Measurements from ENCODE around the gene NOXRED1.
"Not testable (repeated sequence)": the region's sequence is repeated elsewhere in the genome, so short reads cannot be mapped to it uniquely, and the experiment has no call there.

The NOXRED1 gene, protein sequence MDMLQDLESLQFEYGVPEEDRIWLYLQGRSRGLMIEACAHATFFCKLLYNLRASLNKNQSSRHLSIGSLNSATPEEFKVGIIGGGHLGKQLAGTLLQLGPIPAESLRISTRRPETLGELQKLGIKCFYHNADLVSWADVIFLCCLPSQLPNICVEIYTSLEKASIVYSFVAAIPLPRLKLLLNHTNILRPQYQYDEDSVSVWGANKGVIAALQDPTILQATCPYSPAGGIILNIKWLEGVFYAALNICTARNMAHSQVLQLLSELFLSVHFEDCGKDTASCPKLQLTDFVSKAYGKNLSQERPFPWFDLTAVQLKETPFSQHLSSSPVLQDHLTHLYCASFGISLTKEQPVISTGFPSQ

DNA sequence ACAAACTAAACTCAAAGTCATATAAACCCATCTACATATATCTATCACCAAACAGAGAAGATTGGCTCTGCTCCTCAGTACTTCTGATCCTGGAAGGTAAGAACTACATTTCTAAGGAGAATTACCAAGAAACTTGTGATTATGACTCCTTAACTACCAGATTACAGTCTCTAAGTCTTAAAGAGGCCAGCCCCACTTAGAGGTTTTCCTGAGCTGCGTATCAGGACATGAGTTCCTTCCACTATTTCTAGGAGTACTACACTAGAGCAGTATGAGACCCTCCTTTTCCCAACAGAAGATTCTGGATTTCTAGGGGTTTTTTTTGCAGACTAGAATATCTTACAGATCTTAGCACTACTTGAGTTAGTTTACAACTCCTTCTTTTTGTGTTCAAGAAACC lies at the start of gene NOXRED1:
Gene NOXRED1, minus strand, starts transcription at position 101 of the 400 bp plus-strand sequence. CDS start 634 bp downstream, outside the sequence.
- no peak for DNase-seq (ENCODE audit: low read depth)

DNA sequence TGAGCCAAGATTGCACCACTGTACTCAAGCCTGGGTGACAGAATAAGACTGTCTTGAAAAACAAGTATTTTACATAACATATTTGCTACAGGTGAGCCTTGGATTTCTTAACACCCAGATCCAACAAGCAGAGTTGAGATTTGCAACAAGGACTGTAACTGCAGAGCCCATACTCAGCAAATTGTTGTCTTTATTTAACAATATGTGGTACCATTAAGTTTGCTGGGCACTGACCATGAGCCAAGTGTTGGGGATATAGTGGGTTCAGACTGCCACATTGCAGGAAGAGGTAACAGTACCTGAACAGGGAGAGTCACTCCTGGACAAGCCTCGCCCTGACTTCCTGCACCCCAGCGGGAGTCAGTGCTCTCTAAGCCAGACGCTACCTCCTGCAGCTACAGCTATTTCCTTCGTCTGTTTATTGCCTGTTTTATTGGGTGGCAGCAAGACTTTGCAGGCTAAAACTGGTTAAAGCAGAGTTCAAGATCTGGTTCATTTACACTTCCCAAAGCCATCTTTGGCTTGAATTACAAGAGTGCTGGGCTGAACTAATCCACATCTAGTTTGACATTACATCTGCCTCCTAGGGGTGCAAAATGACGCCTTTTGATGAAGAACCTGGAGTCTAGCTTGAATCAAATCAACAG lies 47.0 kb upstream of the NOXRED1 start:
- no peak for DNase-seq (ENCODE audit: low read depth)

DNA sequence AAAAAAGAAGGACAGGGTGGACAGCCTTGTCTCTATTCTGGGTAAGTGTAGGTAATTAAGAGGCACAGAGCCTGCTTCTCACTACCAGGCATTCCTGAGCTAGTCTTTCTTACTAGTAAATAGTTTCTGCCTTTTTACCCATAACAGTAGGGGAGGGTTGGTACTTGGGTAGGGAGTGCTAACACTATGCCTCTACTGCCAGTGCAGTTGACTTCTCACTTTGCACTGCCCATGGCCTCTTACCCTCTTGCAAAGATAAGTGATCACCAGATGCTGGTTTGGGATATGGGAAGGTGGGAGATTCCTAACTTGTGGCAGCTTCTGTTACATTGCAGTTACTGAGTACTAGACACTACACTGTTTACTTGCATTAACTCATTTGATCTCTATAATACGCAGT lies 46.2 kb upstream of the NOXRED1 start:
- DNase-seq (ENCODE audit: low read depth): no peak

DNA sequence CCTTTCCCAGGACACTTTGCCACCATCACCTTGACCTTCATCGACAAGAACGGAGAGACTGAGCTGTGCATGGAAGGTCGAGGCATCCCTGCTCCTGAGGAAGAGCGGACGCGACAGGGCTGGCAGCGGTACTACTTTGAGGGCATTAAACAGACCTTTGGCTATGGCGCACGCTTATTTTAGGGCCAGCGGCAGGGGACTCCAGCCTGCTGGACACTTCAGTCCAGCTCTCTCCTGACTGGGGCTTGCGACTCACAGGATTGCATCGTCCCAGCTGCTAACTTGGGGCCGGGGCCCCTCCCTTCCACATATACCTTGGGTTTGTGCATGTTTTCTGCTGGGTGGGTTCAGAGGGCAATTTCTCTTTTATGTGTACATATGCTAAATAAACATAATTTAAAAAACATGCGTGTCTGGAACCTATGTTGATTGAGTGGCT lies 45.8 kb upstream of the NOXRED1 start:
- DNase-seq (ENCODE audit: low read depth): no peak

DNA sequence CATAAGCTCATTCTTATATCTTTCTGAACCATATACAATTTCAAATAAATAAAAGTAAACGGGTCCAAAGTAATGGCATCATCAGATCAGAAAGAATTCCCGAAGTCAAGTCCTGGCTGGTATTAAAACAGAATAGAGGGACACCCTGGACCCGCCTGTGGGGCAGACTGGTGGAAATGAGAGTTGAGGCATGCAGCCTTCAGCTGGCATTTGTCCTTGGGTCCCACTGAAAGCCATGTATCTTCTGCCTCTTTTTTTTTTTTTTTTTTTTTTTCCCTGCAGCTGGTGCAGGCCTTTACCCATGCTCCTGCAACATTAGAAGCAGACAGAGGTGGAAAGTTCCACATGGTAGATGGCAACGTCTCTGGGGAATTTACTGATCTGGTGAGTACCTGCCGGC lies 44.5 kb upstream of the NOXRED1 start:
- DNase-seq (ENCODE audit: low read depth): no peak

DNA sequence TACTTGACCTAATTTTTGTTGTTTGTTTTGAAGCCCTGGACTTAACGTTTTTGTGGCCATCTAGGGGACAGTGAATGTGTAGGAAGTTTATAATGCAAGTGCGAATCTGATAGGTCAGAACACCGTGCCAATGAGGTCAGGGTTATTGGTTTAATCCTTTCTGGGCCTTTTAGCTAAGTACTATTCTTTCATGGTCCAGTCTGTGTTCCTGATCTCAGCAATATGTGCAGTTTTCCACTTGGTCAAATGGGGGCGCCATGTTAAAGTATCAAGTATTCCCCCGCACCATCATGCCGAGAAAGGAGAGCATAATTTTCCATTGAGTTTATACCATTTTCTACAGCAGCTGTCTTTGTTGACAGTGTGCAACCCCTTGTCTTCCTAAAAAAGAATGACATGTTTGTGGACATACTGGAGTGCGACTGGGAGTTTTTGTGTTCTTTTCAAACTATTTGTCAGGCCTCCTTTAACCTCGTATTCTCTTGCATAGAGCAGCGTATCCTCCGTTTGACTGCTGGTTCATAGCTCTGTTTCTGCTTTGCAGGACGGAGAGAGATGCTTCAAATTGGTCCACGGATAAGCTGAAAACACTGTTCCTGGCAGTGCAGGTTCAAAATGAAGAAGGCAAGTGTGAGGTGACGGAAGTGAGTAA lies 35.9 kb upstream of the NOXRED1 start:
- DNase-seq (ENCODE audit: low read depth): peak; percentile 15

DNA sequence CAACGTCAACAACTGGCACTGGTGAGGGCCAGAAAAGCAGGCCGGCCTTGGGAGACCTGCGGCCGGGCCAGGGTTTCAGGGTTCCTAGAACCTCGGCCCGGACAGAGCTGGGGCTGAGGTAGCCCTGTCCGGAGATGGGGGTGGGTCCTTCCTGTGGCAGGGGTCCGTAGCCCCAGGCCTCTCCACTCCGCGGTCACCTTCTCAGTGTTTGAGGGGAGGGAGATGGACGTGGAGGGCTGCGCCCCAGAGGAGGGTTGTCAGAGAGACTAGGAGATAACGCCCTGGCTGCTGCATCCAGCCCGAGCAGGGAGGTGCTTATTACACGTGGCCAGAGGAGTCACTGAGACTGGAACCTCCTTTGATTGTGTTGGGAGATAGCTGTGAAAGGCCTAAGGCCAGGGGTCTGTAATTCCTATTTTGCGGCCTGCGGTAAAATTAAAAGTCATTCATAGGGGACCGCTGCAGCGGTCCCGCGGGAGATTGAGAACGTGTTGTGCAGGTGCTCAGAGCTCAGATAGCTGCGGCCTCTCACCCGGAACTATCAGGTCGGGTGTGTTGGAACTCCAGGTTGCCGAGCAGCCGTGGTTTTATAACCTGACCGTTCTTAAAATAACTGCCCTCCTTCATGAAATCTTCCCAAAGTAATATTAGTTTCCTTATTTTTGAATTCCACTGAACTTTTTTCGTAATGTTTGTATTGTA lies 35.1 kb upstream of the NOXRED1 start:
- peak; percentile 4 for DNase-seq (ENCODE audit: low read depth)

DNA sequence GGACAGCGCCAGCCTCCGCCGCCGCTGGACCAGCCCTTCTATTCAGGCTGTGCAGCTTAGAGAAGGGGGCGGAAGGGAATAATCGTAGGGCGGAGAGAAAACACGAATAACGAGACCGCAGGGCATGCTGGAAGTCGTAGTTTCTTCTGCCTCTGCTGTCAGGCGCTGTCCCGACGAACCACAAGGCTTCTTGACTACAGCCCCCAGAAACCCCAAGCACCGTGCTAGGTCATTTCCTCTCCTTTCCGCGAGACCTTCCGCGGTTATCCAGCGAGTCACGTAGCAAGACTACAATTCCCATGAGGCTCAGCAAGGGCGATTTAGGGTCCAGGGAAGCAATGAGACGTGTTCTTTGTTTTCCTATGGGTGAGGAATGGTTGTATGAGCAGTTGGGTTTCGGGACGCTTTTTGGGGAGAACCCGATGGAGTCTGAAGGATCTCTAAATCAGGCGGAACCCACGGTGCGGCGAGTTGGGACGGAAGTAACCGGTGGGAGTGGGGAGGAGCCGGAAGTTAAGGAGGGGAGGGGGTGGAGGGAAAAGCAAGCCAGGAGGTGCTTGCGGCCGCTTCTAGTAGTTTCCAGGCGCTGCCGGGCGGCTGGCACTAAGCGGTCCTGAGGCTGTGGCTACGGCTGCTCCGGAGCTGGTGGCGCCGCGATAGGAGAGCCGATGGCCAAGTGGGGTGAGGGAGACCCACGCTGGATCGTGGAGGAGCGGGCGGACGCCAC lies 34.4 kb upstream of the NOXRED1 start, which contains the start of the genes AHSA1 and VIPAS39:
Gene AHSA1, plus strand, starts transcription at position 572 of the 727 bp plus-strand sequence. Its CDS starts 97 bp downstream, at position 669.
Gene VIPAS39, minus strand, starts transcription at position 80 of the 727 bp plus-strand sequence. CDS start 3,499 bp downstream, outside the sequence.
- DNase-seq (ENCODE audit: low read depth): peak; percentile 87

DNA sequence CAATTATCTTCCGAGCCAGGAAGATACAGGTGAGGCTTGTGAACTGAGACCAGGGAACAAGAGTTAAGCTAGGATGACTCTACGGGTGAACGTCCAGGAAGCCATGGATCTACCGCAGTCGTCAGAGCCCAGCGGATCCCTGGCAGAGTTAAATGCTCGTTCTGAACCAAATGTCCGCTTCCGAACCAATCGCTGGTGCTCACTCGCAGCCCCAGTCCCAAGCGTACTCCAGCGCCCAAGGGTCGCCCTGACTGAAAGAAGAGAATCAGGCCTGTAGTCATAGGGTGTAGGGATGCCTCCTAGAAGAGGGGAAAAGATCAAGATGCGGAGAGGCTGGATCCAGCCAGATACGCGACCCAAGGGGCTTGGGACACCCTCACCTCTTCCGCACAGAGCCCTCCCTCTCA lies 33.8 kb upstream of the NOXRED1 start:
- no peak for DNase-seq (ENCODE audit: low read depth)

DNA sequence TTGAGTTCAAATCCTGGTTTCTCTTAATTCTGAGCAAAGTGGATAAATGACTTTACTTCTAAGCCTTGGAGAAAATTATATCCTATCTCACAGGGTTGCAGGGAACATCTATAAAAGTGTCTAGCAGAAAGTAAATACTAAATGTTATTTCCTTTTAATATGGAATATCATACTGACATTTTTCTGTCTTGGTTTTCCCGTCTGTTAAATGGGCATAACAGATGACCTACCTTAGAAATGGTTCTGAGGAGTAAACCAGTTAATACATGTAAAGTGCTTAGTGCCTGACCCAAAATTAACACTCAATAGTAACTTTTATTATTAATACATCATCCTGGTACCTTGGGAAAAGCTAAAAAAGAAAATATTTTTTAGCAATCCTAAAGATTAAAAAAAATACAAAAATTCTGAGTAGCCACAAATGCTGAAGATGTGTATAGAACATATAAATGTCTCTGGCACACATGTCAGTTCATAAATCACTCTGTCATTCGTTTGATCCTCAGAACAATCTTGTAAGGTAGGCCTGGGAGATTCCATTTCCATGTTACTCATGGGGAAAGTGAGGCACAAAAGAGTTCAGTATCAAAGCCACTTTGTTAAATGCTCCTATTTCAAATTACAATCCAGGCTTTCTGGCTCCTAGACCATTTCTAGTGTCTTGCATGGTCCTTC lies 32.8 kb upstream of the NOXRED1 start:
- DNase-seq (ENCODE audit: low read depth): no peak

DNA sequence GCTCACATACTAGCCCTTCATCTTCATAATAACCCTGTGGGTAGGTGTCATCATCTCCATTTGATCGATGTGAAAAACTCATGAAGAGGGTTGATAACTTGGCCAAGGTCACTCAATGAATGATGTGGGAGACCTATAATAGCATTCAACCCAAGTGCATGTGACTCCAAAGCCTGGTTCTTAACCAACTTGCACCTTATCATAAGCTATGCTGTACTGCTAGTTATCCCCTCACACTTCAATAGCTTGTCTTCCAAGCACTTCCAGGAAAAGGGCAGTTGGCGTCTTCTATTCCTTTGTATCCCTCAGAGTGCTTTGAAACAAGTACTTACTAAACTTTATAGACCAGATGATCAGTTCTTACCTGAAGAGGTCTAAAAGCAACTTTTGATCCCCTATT lies 18.9 kb upstream of the NOXRED1 start:
- DNase-seq (ENCODE audit: low read depth): no peak

DNA sequence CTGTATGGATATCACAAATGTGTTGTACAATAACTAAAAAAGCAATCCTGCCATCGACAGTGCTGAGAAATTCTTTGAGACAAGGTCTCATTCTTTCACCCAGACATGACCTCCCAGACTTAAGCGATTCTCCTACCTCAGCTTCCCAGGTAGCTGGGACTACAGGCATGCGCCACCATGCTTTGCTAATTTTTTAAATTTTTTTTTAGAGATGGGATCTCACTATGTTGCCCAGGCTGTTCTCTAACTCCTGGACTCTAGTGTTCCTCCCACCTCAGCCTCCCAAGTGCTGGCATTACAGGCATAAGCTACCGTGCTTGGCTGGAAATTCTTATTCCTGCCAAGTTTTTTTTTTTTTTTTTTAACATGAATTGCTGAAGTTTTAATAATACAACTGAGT lies 16.5 kb upstream of the NOXRED1 start:
- DNase-seq (ENCODE audit: low read depth): no peak

DNA sequence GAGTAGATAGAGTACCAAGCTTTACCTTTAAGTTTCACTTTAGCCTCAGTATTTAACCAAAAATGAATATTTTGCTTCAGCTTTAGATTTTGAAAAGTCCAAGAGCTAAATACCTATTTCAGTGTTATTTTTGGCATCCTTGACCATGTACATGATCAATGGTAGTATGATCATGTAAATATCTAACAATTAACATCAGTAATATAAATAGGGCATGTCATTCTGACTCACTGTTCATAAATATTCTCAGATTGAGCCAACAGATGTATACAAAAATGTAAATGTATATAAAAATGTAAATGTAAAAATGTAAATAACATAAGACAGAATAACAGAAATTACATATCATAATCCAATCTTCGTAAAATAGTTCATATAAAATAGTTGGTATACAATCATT lies 15.3 kb upstream of the NOXRED1 start:
- DNase-seq (ENCODE audit: low read depth): no peak

DNA sequence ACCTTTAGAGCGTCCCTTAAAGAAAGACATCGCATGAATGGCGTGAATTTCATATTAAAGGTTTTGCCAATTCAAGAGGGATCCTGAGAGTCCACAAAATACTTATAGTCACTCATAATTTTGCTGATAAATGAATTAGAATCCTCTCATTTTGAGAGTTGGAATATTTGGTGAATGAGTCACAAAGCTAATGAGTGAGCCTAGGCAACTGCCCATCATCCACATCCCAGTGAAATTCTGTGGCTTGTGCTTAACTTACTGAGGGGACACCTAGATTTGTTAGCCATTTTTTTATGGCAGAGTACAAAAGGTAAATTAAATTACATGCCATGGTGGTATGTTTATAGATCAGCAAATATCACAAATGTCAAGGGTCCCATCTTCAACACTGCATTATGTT lies 12.7 kb upstream of the NOXRED1 start:
- no peak for DNase-seq (ENCODE audit: low read depth)

DNA sequence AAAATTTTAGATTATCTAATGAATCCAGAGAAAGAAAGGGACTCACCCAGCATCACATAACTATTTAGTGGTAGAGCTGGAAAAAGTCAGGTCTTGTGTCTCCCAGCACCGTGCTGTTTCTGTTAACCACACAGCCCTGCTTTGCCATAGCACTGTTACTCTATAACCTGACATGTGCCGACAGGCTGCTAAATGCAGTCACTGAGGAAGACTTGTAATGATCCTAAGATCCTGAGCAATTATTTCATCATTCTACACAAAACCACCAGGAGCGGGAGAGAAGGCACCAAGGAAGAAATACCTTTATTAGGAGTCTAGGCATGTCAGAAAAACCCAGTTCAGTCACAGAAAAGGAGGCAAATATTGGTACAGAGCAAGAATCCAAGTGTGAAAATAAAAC lies 3.1 kb upstream of the NOXRED1 start:
- DNase-seq (ENCODE audit: low read depth): no peak

DNA sequence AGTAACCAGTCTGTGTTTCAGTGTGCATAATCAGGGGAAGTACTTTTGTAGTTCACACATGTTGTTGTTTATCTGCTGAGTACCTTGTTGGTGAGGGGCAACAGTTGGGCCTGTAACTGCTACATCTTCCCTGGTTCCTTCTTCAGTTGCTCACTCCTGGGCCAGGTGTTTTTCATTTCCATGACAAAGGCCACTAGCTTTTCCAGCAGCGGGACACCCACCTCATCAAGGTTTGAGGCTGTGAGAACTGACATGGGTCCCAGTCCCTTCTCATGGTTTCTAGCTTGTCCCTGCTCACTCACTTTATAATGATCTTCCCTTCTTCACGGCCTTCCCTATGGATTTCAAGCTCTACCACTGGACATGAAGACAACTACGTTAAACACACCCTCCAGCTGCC lies 1.5 kb upstream of the NOXRED1 start:
- no peak for DNase-seq (ENCODE audit: low read depth)

DNA sequence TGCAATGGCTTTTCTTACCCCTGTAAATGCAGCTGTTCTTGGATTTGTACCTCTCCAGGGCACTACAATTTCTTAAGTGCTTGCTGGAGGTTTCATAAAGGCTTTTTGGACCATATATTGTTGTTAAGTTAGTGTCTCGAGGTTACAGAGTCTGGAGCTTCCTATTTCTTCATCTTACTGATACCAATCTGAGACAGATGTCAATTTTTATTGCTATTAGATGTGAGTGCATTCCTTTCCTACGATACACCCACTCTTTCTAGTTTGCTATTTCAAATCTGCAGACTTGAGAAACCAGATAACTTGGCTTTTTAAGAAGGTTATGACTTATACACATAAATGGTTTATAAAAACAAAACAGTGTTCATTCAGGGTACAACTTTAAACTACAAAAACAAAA lies 2.1 kb downstream of the NOXRED1 start:
- no peak for DNase-seq (ENCODE audit: low read depth)

DNA sequence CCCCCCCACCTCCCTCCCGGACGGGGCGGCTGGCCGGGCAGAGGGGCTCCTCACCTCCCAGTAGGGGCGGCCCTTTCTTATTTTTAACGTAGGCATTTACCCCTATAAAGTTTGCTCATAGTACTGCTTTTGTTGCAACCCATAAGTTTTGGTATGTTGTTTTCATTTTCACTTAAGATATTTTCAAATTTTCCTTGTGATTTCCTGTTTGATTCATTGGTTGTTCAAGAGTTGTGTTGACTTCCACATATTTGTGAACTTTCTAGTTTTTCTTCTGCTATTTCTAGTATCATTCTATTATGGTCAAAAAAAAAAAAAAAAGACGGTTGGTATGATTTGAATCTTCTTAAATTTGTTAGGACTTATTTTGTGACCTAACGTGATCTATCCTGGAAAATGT lies 6.5 kb downstream of the NOXRED1 start:
- DNase-seq (ENCODE audit: low read depth): no peak

DNA sequence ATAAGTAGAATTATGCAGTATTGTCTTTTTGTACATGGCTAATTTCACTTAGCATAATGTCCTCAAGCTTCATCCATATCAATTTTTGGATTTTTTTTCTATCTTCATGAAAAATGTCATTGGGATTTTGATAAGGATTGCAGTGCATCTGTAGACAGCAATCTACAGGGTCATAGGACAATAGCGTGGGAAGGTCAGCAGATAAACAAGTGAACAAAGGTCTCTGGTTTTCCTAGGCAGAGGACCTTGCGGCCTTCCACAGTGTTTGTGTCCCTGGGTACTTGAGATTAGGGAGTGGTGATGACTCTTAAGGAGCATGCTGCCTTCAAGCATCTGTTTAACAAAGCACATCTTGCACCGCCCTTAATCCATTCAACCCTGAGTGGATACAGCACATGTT lies 7.2 kb downstream of the NOXRED1 start:
- not testable (repeated sequence) for DNase-seq (ENCODE audit: low read depth)

DNA sequence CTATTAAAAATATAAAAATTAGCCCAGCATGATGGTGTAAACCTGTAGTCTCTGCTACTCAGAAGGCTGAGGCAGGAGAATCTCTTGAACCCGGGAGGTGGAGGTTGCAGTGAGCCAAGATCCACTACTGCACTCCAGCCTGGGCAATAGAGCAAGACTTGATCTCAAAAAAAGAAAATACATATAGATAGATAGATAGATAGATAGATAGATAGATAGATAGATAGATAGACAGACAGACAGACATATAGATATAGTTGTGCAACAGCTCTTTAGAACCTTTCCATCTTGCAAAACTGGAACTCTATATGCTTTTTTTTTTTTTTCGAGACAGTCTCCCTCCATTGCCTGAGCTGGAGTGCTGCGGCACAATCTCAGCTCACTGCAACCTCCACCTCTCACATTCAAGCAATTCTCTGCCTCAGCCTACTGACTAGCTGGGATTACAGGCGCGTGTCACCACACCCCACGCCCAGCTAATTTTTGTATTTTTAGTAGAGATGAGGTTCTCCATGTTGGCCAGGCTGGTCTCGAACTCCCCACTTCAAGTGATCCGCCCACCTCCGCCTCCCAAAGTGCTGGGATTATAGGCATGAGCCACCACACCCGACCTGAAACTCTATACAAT lies 7.8 kb downstream of the NOXRED1 start:
- not testable (repeated sequence) for DNase-seq (ENCODE audit: low read depth)

DNA sequence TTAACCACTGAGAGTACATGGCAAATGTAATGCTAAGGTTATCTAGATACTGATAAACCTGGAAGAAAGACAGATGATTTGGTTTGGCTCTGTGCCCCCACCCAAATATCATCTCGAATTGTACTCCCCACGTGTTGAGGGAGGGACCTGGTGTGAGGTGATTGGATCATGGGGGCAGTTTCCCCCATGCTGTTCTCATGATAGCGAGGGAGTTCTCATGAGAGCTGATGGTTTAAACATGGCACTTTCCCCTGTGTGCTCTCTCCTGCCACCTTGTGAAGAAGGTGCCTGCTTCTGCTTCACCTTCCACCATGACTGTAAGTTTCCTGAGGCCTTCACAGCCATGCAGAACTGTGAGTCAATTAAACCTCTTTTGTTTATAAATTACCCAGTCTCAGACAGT lies 14.2 kb downstream of the NOXRED1 start:
- DNase-seq (ENCODE audit: low read depth): no peak
